OCI-LY7 (cell line): Measurements from ENCODE around the gene CCDC117. TPM values are rescaled to one million over a fixed set of nuclear protein-coding genes. Genes with fewer than 3 reads are reported as not detected.
"Not testable (repeated sequence)": the region's sequence is repeated elsewhere in the genome, so short reads cannot be mapped to it uniquely, and the experiment has no call there.

Experiments used
- BruUV-seq: library from RNA; stranded (reverse); fragments of 400-500 nt; replicated peaks from 2 replicates; lab custom pipeline; 2021; lab: Mats Ljungman, UMichigan
- CTCF ChIA-PET: fragments of 300-600 bp; sonication (Branson Sonifier 250); formaldehyde crosslinking; loops from one replicate; lab custom pipeline; 2022; ENCODE audit warnings: antibody characterized with exemption; ENCODE audit not compliant: unreplicated experiment; lab: Charles Lee
- POLR2A ChIA-PET: fragments of 300-600 bp; sonication (Branson Sonifier 250); formaldehyde crosslinking; loops from one replicate; lab custom pipeline; 2022; ENCODE audit warnings: antibody characterized with exemption; lab: Charles Lee
- DNase-seq: peaks from one replicate; pipeline ENCODE4 v3.0.0-alpha.2; 2015; ENCODE audit warnings: low spot score
- H2AFZ ChIP-seq: fragments of 200-600 bp; sonication (generic), shearing (Covaris generic); 2 replicates; pipeline ENCODE4 v1.6.1; 2014; ENCODE audit warnings: mild to moderate bottlenecking, antibody characterized with exemption, low read length, moderate library complexity
- H3K27ac ChIP-seq: fragments of 200-600 bp; sonication (generic); 2 replicates; pipeline ENCODE4 v1.5.1; 2014; ENCODE audit warnings: mixed run types, low read depth, mild to moderate bottlenecking, moderate library complexity, low read length, inconsistent platforms; ENCODE audit not compliant: poor library complexity, severe bottlenecking
- H3K36me3 ChIP-seq: fragments of 200-600 bp; sonication (generic); 2 replicates; pipeline ENCODE4 v1.6.1; 2014; ENCODE audit warnings: mild to moderate bottlenecking, antibody characterized with exemption, low read length, moderate library complexity, mixed read lengths; ENCODE audit not compliant: insufficient read depth
- H3K4me1 ChIP-seq: fragments of 200-600 bp; sonication (generic); 2 replicates; pipeline ENCODE4 v1.5.1; 2014; ENCODE audit warnings: mild to moderate bottlenecking, low read length; ENCODE audit not compliant: insufficient read depth, poor library complexity, severe bottlenecking
- H3K4me2 ChIP-seq: fragments of 200-600 bp; sonication (generic); 2 replicates; pipeline ENCODE4 v1.6.1; 2014; ENCODE audit warnings: mild to moderate bottlenecking, low read length
- H3K4me3 ChIP-seq: fragments of 200-600 bp; sonication (generic); 2 replicates; pipeline ENCODE4 v1.5.1; 2014; ENCODE audit warnings: mild to moderate bottlenecking, low read depth, low read length; ENCODE audit not compliant: poor library complexity, severe bottlenecking
- H3K79me2 ChIP-seq: fragments of 200-600 bp; sonication (generic); 2 replicates; pipeline ENCODE4 v1.6.1; 2016; ENCODE audit warnings: low read depth, mild to moderate bottlenecking, low read length, moderate library complexity, mixed read lengths; ENCODE audit not compliant: insufficient read depth
- H3K9me2 ChIP-seq: fragments of 200-600 bp; sonication (generic); 2 replicates; pipeline ENCODE4 v1.6.1; 2016; ENCODE audit warnings: mild to moderate bottlenecking, low read length, mixed read lengths; ENCODE audit not compliant: insufficient read depth
- H3K9me3 ChIP-seq: fragments of 200-600 bp; sonication (generic); 2 replicates; pipeline ENCODE4 v1.6.1; 2014; ENCODE audit warnings: mild to moderate bottlenecking, mixed run types, low read length, mixed read lengths
- H4K20me1 ChIP-seq: fragments of 200-600 bp; sonication (generic); 2 replicates; pipeline ENCODE4 v1.6.1; 2014; ENCODE audit warnings: mild to moderate bottlenecking, antibody characterized with exemption, low read length, moderate library complexity, mixed read lengths; ENCODE audit not compliant: insufficient read depth
- CTCF ChIP-seq: fragments of 200-600 bp; sonication (generic); conservative IDR thresholded peaks from 2 replicates; pipeline ENCODE4 v1.5.1; 2014; ENCODE audit warnings: mild to moderate bottlenecking, antibody characterized with exemption, low read length, moderate library complexity, mixed read lengths
- EZH2phosphoT487 ChIP-seq: fragments of 200-600 bp; sonication (generic); IDR thresholded peaks from 2 replicates; pipeline ENCODE4 v1.6.1; 2018; ENCODE audit warnings: low read depth, borderline replicate concordance, mild to moderate bottlenecking, mixed run types, antibody characterized with exemption, low read length, moderate library complexity, mixed read lengths
- intact Hi-C: fragments of 100-400 bp; cut with micrococcal nuclease; formaldehyde crosslinking; loops from one replicate; pipeline ENCODE4 v1.10.0; 2022; ENCODE audit not compliant: unreplicated experiment
- total RNA-seq, 2 experiments: library from RNA; depleted of rRNA in 1 of 2; stranded (reverse); fragments of >200 nt in 1 of 2; shearing (Covaris generic) in 1 of 2; gene quantifications; 2 replicates each; pipeline ENCODE4 v1.2.3, GENCODE V29; 2014 to 2022

The CCDC117 gene
- total RNA-seq, 2 experiments from 2014 or later: 21.4 to 34.1 TPM

GRCh38 chr22:28743852-28744251 is 28.6 kb upstream of the CCDC117 start:
- Histone ChIP-seq H3K9me3 (no peaks in the 10 kb centered on the region), H2AFZ (no peak overlapping the region), H3K27ac (no peak overlapping the region), H3K79me2 (peaks cover 35% of the 10 kb centered on the region), H3K4me1 (peaks cover 21% of the 10 kb centered on the region), H3K4me3 (no peak overlapping the region), H3K4me2 (no peak overlapping the region), H4K20me1 (no peaks in the 10 kb centered on the region), H3K36me3 (peaks cover 49% of the 10 kb centered on the region), H3K9me2 (no peaks in the 10 kb centered on the region)
- no TSS peak for BruUV-seq
- CTCF ChIA-PET: interaction anchor here (0.6 kb wide), 1 partner anchor 178 kb away, joined by 3 read pairs; no protein-coding TSS in a partner anchor
- intact Hi-C loops: loop anchor here (10.0 kb wide), 1 partner anchor 521 kb away; the partner anchor contains the start of genes EWSR1 and RHBDD3
- TF ChIP-seq CTCF (no peak), EZH2phosphoT487 (no peak)
- POLR2A ChIA-PET: no interaction called here
- DNase-seq: no peak

GRCh38 chr22:28750471-28750881 is 22.0 kb upstream of the CCDC117 start:
- no peak for DNase-seq
- Histone ChIP-seq H3K9me2 (no peaks in the 10 kb centered on the region), H2AFZ (no peak overlapping the region), H4K20me1 (no peaks in the 10 kb centered on the region), H3K79me2 (no peaks in the 10 kb centered on the region), H3K27ac (no peak overlapping the region), H3K9me3 (no peaks in the 10 kb centered on the region), H3K4me1 (no peaks in the 10 kb centered on the region), H3K4me3 (no peak overlapping the region), H3K36me3 (peaks cover 46% of the 10 kb centered on the region), H3K4me2 (no peak overlapping the region)
- BruUV-seq: TSS peak; percentile 28
- ChIA-PET CTCF (no interaction called here), POLR2A (interaction anchor here (0.6 to 0.7 kb wide), 2 partner anchors 8 to 17 kb away, joined by 3 to 4 read pairs; no protein-coding TSS in a partner anchor)
- no peak for TF ChIP-seq CTCF
- intact Hi-C loops: no loop called here

GRCh38 chr22:28754512-28754911 is 18.0 kb upstream of the CCDC117 start:
- H3K4me2 ChIP-seq, H3K9me2 ChIP-seq, BruUV-seq, H3K4me1 ChIP-seq, DNase-seq, intact Hi-C loops, CTCF ChIA-PET, H4K20me1 ChIP-seq, H3K9me3 ChIP-seq, H3K79me2 ChIP-seq, H3K36me3 ChIP-seq, H2AFZ ChIP-seq, H3K27ac ChIP-seq, H3K4me3 ChIP-seq, POLR2A ChIA-PET: not testable (repeated sequence)
